ENCODE results near the gene SIX4. TPM values are rescaled to one million over a fixed set of nuclear protein-coding genes. Genes with fewer than 3 reads are reported as not detected.

SIX4 gene
- total RNA-seq, 1 donor from 2014 or later: 18.0 TPM

- H3K36me3 Mint-ChIP-seq: no peaks in the 10 kb centered on the region
- no peak for TF ChIP-seq CTCF (IDR thresholded peaks at IDR 0.05; ENCODE audit: unreplicated experiment)
- DNase-seq (ENCODE audit: low spot score in 2 of 2, unreplicated experiment in 2 of 2): no peak
- H3K4me3 Mint-ChIP-seq: no peak overlapping the region
- H3K4me1 Mint-ChIP-seq: no peaks in the 10 kb centered on the region
- peaks cover 2% of the 10 kb centered on the region for H3K27me3 Mint-ChIP-seq (ENCODE audit: low read depth)
- peaks cover 5% of the 10 kb centered on the region for H3K9me3 Mint-ChIP-seq
- no peak overlapping the region for H3K27ac Mint-ChIP-seq
Observed at GRCh38 chr14:60677701-60678100, 46.5 kb downstream of the SIX4 start.

GRCh38 chr14:60670989-60671388 lies 53.2 kb downstream of the SIX4 start:
- Mint-ChIP-seq H3K9me3 (peaks cover 10% of the 10 kb centered on the region), H3K27me3 (ENCODE audit: low read depth) (no peaks in the 10 kb centered on the region), H3K27ac (no peak overlapping the region), H3K36me3 (no peaks in the 10 kb centered on the region), H3K4me1 (no peaks in the 10 kb centered on the region), H3K4me3 (no peak overlapping the region)
- TF ChIP-seq CTCF (IDR thresholded peaks at IDR 0.05; ENCODE audit: unreplicated experiment): no peak
- no peak for DNase-seq (ENCODE audit: low spot score in 2 of 2, unreplicated experiment in 2 of 2)

- Mint-ChIP-seq H3K4me3 (no peak overlapping the region), H3K36me3 (no peaks in the 10 kb centered on the region), H3K27me3 (ENCODE audit: low read depth) (peaks cover 9% of the 10 kb centered on the region), H3K9me3 (peaks cover 10% of the 10 kb centered on the region), H3K27ac (no peak overlapping the region), H3K4me1 (no peaks in the 10 kb centered on the region)
- no peak for TF ChIP-seq CTCF (IDR thresholded peaks at IDR 0.05; ENCODE audit: unreplicated experiment)
- no peak for DNase-seq (ENCODE audit: low spot score in 2 of 2, unreplicated experiment in 2 of 2)
Observed at GRCh38 chr14:60668431-60669112, 55.6 kb downstream of the SIX4 start.

- Mint-ChIP-seq H3K27me3 (ENCODE audit: low read depth) (peaks cover 26% of the 10 kb centered on the region), H3K4me1 (no peaks in the 10 kb centered on the region), H3K4me3 (no peak overlapping the region), H3K27ac (no peak overlapping the region), H3K36me3 (no peaks in the 10 kb centered on the region), H3K9me3 (peaks cover 10% of the 10 kb centered on the region)
- DNase-seq (ENCODE audit: low spot score in 2 of 2, unreplicated experiment in 2 of 2): no peak
- no peak for TF ChIP-seq CTCF (IDR thresholded peaks at IDR 0.05; ENCODE audit: unreplicated experiment)
Observed at GRCh38 chr14:60665177-60665550, 59.0 kb downstream of the SIX4 start.

GRCh38 chr14:60662982-60663381 lies 61.2 kb downstream of the SIX4 start:
- DNase-seq (ENCODE audit: low spot score in 2 of 2, unreplicated experiment in 2 of 2): no peak
- Mint-ChIP-seq H3K36me3 (no peaks in the 10 kb centered on the region), H3K27me3 (ENCODE audit: low read depth) (peaks cover 44% of the 10 kb centered on the region), H3K4me1 (peaks cover 14% of the 10 kb centered on the region), H3K9me3 (no peaks in the 10 kb centered on the region), H3K27ac (no peak overlapping the region), H3K4me3 (no peak overlapping the region)
- no peak for TF ChIP-seq CTCF (IDR thresholded peaks at IDR 0.05; ENCODE audit: unreplicated experiment)

- DNase-seq (ENCODE audit: low spot score in 2 of 2, unreplicated experiment in 2 of 2): no peak
- peaks cover 54% of the 10 kb centered on the region for H3K27me3 Mint-ChIP-seq (ENCODE audit: low read depth)
- H3K36me3 Mint-ChIP-seq: no peaks in the 10 kb centered on the region
- no peaks in the 10 kb centered on the region for H3K9me3 Mint-ChIP-seq
- H3K4me1 Mint-ChIP-seq: peaks cover 23% of the 10 kb centered on the region
- no peak overlapping the region for H3K4me3 Mint-ChIP-seq
- H3K27ac Mint-ChIP-seq: no peak overlapping the region
- TF ChIP-seq CTCF (IDR thresholded peaks at IDR 0.05; ENCODE audit: unreplicated experiment): no peak
Observed at GRCh38 chr14:60661721-60662120, 62.4 kb downstream of the SIX4 start.

Data from mesothelial cell of epicardium (in vitro differentiated cells).